ENCODE measurements around the gene PSMC3. TPM values are rescaled to one million over a fixed set of nuclear protein-coding genes. Genes with fewer than 3 reads are reported as not detected.

The PSMC3 gene
- total and polyA plus RNA-seq, 2 of the 13 experiments (the other 11 are each of a cell fraction or from before 2014, with no cell fraction given), result 75.8 to 214 TPM

GRCh38 chr11:47407746-47408590 lies 18.3 kb downstream of the PSMC3 start, which contains the start of gene SLC39A13 (continued):
- TF ChIP-seq ZNF549 (CRISPR knock-in tag; IDR thresholded peaks at IDR 0.05) (no peak), EP300 (IDR thresholded peaks at IDR 0.05; ENCODE audit: low read depth in 2 of 2, low read length in 2 of 2) (peak in 1 of 2 experiments; percentile 52; a peak in 2 of 4 replicates), EP300 (CRISPR knock-in tag; IDR thresholded peaks at IDR 0.05; ENCODE audit: borderline replicate concordance) (no peak), HIC2 (CRISPR knock-in tag; IDR thresholded peaks at IDR 0.05; ENCODE audit: low read depth) (no peak; the same call in 1 of the 2 replicates), PHF21A (CRISPR knock-in tag; IDR thresholded peaks at IDR 0.05) (peak; percentile 74; the same call in 1 of the 2 replicates), TOE1 (CRISPR knock-in tag; IDR thresholded peaks at IDR 0.05) (0 out of 2 replicates have a peak, but pooled peaks have one; percentile 67), ARHGAP35 (CRISPR knock-in tag; IDR thresholded peaks at IDR 0.05; ENCODE audit: borderline replicate concordance) (0 out of 2 replicates have a peak, but pooled peaks have one; percentile 17), ZNF691 (CRISPR knock-in tag; IDR thresholded peaks at IDR 0.05; ENCODE audit: borderline replicate concordance, low read depth) (peak; percentile 90), ZMYM3 (CRISPR knock-in tag; IDR thresholded peaks at IDR 0.05) (peak; percentile 35; the same call in 1 of the 2 replicates), REPIN1 (CRISPR knock-in tag; IDR thresholded peaks at IDR 0.05; ENCODE audit: borderline replicate concordance, low read depth) (peak; percentile 83; the same call in 1 of the 2 replicates), IKZF1 (IDR thresholded peaks at IDR 0.05) (no peak), POLR2AphosphoS2 (IDR thresholded peaks at IDR 0.05; ENCODE audit: low read depth, low read length) (no peak), U2AF1 (optimal IDR thresholded peaks at IDR 0.05; ENCODE audit: low read depth, low read length) (peak; percentile 20), NFAT5 (CRISPR knock-in tag; IDR thresholded peaks at IDR 0.05) (no peak; the same call in 1 of the 2 replicates), ZBTB38 (CRISPR knock-in tag; IDR thresholded peaks at IDR 0.05) (peak; percentile 93), KMT2B (CRISPR knock-in tag; IDR thresholded peaks at IDR 0.05) (peak; percentile 49; the same call in 1 of the 2 replicates), SIN3A (IDR thresholded peaks at IDR 0.05; ENCODE audit: borderline replicate concordance, low read depth, low read length) (peak; percentile 76; the same call in 1 of the 2 replicates), ZNF569 (CRISPR knock-in tag; IDR thresholded peaks at IDR 0.05; ENCODE audit: borderline replicate concordance) (peak; percentile 42; the same call in 1 of the 2 replicates)
- TF ChIP-seq, protein P1, sequence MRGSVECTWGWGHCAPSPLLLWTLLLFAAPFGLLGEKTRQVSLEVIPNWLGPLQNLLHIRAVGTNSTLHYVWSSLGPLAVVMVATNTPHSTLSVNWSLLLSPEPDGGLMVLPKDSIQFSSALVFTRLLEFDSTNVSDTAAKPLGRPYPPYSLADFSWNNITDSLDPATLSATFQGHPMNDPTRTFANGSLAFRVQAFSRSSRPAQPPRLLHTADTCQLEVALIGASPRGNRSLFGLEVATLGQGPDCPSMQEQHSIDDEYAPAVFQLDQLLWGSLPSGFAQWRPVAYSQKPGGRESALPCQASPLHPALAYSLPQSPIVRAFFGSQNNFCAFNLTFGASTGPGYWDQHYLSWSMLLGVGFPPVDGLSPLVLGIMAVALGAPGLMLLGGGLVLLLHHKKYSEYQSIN (CRISPR knock-in tag; IDR thresholded peaks at IDR 0.05; ENCODE audit: borderline replicate concordance), result no peak
